Neutrophil (primary cell): ENCODE results near the gene SNUPN.
"Not testable (repeated sequence)": the region's sequence is repeated elsewhere in the genome, so short reads cannot be mapped to it uniquely, and the experiment has no call there.

Experiments used
- H3K27ac ChIP-seq: fragments of 200-600 bp; sonication (generic); 2 replicates; pipeline ENCODE4 v1.5.1; 2016; ENCODE audit warnings: mild to moderate bottlenecking, moderate library complexity
- H3K27me3 ChIP-seq: fragments of 200-600 bp; sonication (generic); 2 replicates; pipeline ENCODE4 v1.6.0; 2016; ENCODE audit warnings: mild to moderate bottlenecking
- H3K36me3 ChIP-seq: fragments of 200-600 bp; sonication (generic); 2 replicates; pipeline ENCODE4 v1.5.1; 2017
- H3K4me1 ChIP-seq, 2 experiments: fragments of 200-600 bp in 1 of 2; sonication (generic) in 1 of 2; 1 replicate in 1 of 2; 2 replicates in 1 of 2; pipeline versions ENCODE4 v1.5.1 to v1.6.1; 2013 to 2016; ENCODE audit warnings: low read depth in 1 of 2, low read length in 1 of 2, mild to moderate bottlenecking in 1 of 2, moderate library complexity in 1 of 2; ENCODE audit not compliant: control insufficient read depth in 1 of 2, insufficient read depth in 1 of 2
- H3K4me3 ChIP-seq, 2 experiments: fragments of 200-600 bp in 1 of 2; sonication (generic) in 1 of 2; 1 replicate in 1 of 2; 2 replicates in 1 of 2; pipeline ENCODE4 v1.5.1; 2013 to 2016; ENCODE audit warnings: low read depth in 1 of 2, low read length in 1 of 2, mild to moderate bottlenecking in 1 of 2, moderate library complexity in 1 of 2
- H3K9me3 ChIP-seq: fragments of 200-600 bp; sonication (generic); 2 replicates; pipeline ENCODE4 v1.5.1; 2016
- CTCF ChIP-seq: fragments of 200-600 bp; sonication (generic); IDR thresholded peaks from 2 replicates; pipeline ENCODE4 v1.5.1; 2016; ENCODE audit warnings: antibody characterized with exemption

The SNUPN gene

GRCh38 chr15:75589071-75589470 is 36.5 kb downstream of the SNUPN start:
- Histone ChIP-seq H3K9me3 (no peaks in the 10 kb centered on the region), H3K4me1 (no peaks in the 10 kb centered on the region), H3K36me3 (peaks cover under 1% of the 10 kb centered on the region), H3K27ac (no peak overlapping the region), H3K27me3 (no peaks in the 10 kb centered on the region), H3K4me3 (no peak overlapping the region)
- no peak for TF ChIP-seq CTCF

- H3K36me3 ChIP-seq, H3K4me3 ChIP-seq, H3K27ac ChIP-seq, H3K27me3 ChIP-seq, H3K9me3 ChIP-seq, H3K4me1 ChIP-seq: not testable (repeated sequence)
These were observed 39.1 kb downstream of the SNUPN start for GRCh38 chr15:75586422-75586821.

GRCh38 chr15:75584121-75584520 is 41.4 kb downstream of the SNUPN start:
- no peak for TF ChIP-seq CTCF
- Histone ChIP-seq H3K36me3 (no peaks in the 10 kb centered on the region), H3K27me3 (no peaks in the 10 kb centered on the region), H3K27ac (no peak overlapping the region), H3K9me3 (no peaks in the 10 kb centered on the region), H3K4me1 (peaks cover 6 to 7% of the 10 kb centered on the region in 2 experiments), H3K4me3 (no peak overlapping the region)

- Histone ChIP-seq H3K9me3 (no peaks in the 10 kb centered on the region), H3K4me3 (no peak overlapping the region), H3K27ac (no peak overlapping the region), H3K27me3 (no peaks in the 10 kb centered on the region), H3K4me1 (peaks cover 6 to 7% of the 10 kb centered on the region in 2 experiments), H3K36me3 (no peaks in the 10 kb centered on the region)
- TF ChIP-seq CTCF = no peak
These were observed 41.8 kb downstream of the SNUPN start for GRCh38 chr15:75583701-75584100.

- peaks cover 10 to 11% of the 10 kb centered on the region in 2 experiments for H3K4me1 ChIP-seq
- H3K4me3 ChIP-seq, H3K27me3 ChIP-seq: not testable (repeated sequence)
These were observed 42.6 kb downstream of the SNUPN start for GRCh38 chr15:75582943-75583342.

GRCh38 chr15:75578948-75579920 is 46.3 kb downstream of the SNUPN start, which contains the start of gene PTPN9:
Gene PTPN9 (minus strand): TSS chr15:75579315. CDS start chr15:75578776, 539 bp downstream.
- H3K9me3 ChIP-seq = no peaks in the 10 kb centered on the region
- peak within 1 kb of the TSS; percentile 90 for H3K27ac ChIP-seq
- no peaks in the 10 kb centered on the region for H3K36me3 ChIP-seq
- H3K4me3 ChIP-seq = peak within 1 kb of the TSS; percentile 83 to 86
- no peaks in the 10 kb centered on the region for H3K27me3 ChIP-seq
- H3K4me1 ChIP-seq = peaks cover 22% of the 10 kb centered on the region in 2 experiments
- TF ChIP-seq CTCF = peak; percentile 10

More at GRCh38 chr15:75582943-75583342, 42.6 kb downstream of the SNUPN start:
- H3K9me3 ChIP-seq, H3K27ac ChIP-seq, H3K36me3 ChIP-seq: not testable (repeated sequence)
